ENCODE data around the gene ZNF511.
"Not testable (repeated sequence)": the region's sequence is repeated elsewhere in the genome, so short reads cannot be mapped to it uniquely, and the experiment has no call there.

- not testable (repeated sequence) for TF ChIP-seq CTCF (IDR thresholded peaks at IDR 0.05); POLR2AphosphoS5 (IDR thresholded peaks at IDR 0.05); POLR2A (IDR thresholded peaks at IDR 0.05); EP300 (IDR thresholded peaks at IDR 0.05; ENCODE audit: low read depth)
Observed at GRCh38 chr10:133322064-133322709, 13.5 kb downstream of the ZNF511 start.

All from transverse colon (tissue), 4 donors.